ENCODE results near the gene TSKS.

Gene TSKS

DNA sequence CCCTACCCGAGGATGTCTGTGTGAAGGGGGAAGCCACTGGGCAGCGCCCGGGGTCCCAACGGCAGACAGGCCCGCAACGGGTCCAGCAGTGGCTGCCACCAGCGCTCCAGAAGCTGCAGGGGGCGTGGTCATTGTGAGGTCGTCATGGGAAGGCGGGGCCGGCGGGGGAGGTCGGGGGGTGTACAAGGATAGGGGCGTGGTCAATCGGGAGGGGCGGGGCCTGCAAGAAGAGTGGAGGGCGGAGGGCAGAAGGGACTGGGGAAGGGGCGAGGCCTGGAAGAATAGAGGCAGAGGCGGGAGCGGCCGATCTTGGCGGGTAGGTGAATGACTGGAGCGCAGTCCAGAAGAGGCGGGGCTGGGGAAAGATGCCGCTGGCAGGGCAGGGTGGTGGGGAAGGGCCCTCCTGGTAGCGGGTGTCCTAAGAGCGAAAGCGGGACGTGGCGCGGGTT is 45.6 kb upstream of the TSKS start:
- no peak for TF ChIP-seq CTCF (conservative IDR thresholded peaks at IDR 0.05; ENCODE audit: low read depth)
- ChIA-PET CTCF (interaction anchor here (0.8 kb wide), 1 partner anchor 119 kb away, joined by 3 read pairs; no protein-coding TSS in a partner anchor), POLR2A (ENCODE audit: low non-redundant PET) (no interaction called here)
- peak; percentile 92 for DNase-seq (ENCODE audit: low spot score)
- H3K27ac ChIP-seq, result peak overlapping the region; percentile 84

- TF ChIP-seq CTCF (conservative IDR thresholded peaks at IDR 0.05; ENCODE audit: low read depth), result no peak
- DNase-seq (ENCODE audit: low spot score), result no peak
- CTCF ChIA-PET, result interaction anchor here (0.6 kb wide), 1 partner anchor 127 kb away, joined by 3 read pairs; no protein-coding TSS in a partner anchor
- peak overlapping the region; percentile 84 for H3K27ac ChIP-seq
- POLR2A ChIA-PET (ENCODE audit: low non-redundant PET), result interaction anchor here (0.7 kb wide), 1 partner anchor 15 kb away, joined by 3 read pairs; no protein-coding TSS in a partner anchor
Observed at GRCh38 chr19:49807904-49808675, 45.0 kb upstream of the TSKS start.

- peak overlapping the region; percentile 84 for H3K27ac ChIP-seq
- ChIA-PET POLR2A (ENCODE audit: low non-redundant PET) (interaction anchor here (0.7 kb wide), 1 partner anchor 14 kb away, joined by 3 read pairs; no protein-coding TSS in a partner anchor), CTCF (interaction anchor here (0.6 to 1.0 kb wide), 2 partner anchors 123 to 126 kb away, joined by 3 to 4 read pairs; no protein-coding TSS in a partner anchor)
- TF ChIP-seq CTCF (conservative IDR thresholded peaks at IDR 0.05; ENCODE audit: low read depth), result no peak
- DNase-seq (ENCODE audit: low spot score), result no peak
Observed at GRCh38 chr19:49807058-49807903, 44.2 kb upstream of the TSKS start.

DNA sequence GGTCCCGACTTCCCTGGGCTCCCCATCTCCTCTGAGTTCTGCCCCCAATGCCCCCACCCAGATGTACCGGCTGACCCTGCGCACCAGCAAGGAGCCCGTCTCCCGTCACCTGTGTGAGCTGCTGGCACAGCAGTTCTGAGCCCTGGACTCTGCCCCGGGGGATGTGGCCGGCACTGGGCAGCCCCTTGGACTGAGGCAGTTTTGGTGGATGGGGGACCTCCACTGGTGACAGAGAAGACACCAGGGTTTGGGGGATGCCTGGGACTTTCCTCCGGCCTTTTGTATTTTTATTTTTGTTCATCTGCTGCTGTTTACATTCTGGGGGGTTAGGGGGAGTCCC is 43.5 kb upstream of the TSKS start:
- peak overlapping the region; percentile 84 for H3K27ac ChIP-seq
- CTCF ChIA-PET, result interaction anchor here (1.0 kb wide), 1 partner anchor 122 kb away, joined by 4 read pairs; no protein-coding TSS in a partner anchor
- DNase-seq (ENCODE audit: low spot score), result no peak
- no peak for TF ChIP-seq CTCF (conservative IDR thresholded peaks at IDR 0.05; ENCODE audit: low read depth)
- POLR2A ChIA-PET (ENCODE audit: low non-redundant PET), result no interaction called here

DNA sequence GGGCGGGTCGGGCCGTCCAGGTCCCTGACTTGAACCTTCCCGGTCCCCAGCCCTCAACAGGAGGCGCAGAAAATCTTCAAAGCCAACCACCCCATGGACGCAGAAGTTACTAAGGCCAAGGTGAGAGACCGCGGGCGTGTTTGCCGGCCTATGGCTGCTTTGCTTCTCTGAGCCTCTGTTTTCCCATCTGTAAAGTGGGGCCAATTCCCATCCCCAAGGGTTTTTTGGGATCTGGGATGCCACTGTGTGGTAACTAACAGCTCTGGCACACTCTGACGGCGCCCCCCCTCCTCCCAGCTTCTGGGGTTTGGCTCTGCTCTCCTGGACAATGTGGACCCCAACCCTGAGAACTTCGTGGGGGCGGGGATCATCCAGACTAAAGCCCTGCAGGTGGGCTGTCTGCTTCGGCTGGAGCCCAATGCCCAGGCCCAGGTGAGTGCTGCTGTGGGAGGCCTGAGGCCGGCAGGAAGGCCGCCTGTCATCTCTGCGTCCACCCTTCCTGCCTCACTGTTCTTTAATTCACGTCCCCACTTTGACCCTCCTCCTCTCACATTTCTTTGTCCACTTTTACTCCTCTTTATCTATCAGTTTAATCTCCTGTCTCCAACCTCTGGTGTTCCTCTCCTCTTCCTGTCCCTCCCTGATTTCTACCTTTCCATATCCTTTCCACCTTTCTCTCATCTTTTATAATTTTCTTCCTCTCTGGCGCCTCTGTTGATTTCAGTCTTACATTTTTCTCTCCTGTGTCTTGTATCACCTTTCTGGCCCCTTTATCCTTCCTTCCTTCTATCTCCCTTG is 42.9 kb upstream of the TSKS start:
- DNase-seq (ENCODE audit: low spot score), result no peak
- POLR2A ChIA-PET (ENCODE audit: low non-redundant PET), result no interaction called here
- H3K27ac ChIP-seq, result peak overlapping the region; percentile 84
- CTCF ChIA-PET, result no interaction called here
- TF ChIP-seq CTCF (conservative IDR thresholded peaks at IDR 0.05; ENCODE audit: low read depth), result no peak

DNA sequence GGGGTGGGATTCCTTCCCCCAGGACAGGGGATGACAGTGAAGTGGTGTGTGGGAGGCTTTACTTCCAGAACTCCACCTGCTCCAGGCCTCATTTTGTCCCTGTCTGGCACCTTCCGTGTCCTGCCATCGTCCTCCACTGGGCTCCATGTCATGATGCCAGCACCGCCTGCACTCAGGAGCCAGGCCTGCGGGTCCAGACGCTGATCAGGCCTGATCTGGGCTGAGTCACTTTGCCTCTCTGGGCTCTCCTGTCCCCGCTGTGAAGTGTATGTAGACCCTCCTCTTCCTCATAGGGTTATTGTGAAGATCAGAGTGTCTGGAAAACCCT is 40.4 kb upstream of the TSKS start:
- H3K27ac ChIP-seq, result peak overlapping the region; percentile 84
- ChIA-PET CTCF (no interaction called here), POLR2A (ENCODE audit: low non-redundant PET) (no interaction called here)
- no peak for DNase-seq (ENCODE audit: low spot score)
- no peak for TF ChIP-seq CTCF (conservative IDR thresholded peaks at IDR 0.05; ENCODE audit: low read depth)
